ENCODE results near the gene FKBP2.

FKBP2 gene

DNA sequence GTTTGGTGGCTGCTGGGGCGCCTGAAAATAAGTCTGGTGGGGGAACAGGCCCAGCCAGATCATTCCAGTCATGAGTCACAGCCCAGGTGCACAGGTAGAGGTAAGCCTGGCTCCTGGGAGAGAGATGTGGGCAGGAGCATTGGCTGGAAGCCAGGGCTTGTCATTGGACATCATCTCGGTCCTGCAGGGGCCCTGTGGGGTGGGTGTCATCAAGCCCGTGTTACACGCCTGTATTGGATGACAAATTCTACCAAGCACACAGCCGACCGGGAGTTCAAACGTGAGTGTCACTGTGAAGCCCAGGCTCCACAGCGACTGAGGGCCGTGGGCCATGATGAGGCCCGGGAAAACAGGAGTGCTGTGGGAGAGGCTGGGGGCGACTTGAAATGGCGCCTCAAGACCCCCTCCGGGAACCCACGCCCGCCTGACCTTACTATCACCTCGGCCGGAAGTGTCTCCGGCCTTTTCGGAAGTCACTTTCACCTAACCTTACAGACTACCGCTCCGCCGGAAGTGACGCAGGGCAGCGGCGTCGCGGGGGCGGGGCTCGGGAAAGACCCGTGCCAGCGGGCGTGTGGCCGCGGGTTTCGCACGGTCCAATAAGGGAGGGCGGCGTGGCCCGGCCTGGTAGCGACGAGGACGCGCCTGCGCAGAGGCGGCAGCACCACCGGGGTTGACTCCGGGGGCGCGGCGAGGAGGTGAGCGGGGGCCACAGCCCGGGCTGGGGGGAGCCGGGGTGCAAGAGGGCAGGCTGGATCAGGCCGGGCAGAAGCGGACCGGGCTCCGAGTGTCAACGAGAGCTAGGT lies at the start of gene FKBP2:
Gene FKBP2 (plus strand): TSS at position 661 of the 806 bp plus-strand sequence. CDS start 1,293 bp downstream, outside the sequence.
- Mint-ChIP-seq H3K27me3 (no peaks in the 10 kb centered on the region), H3K27ac (peak within 1 kb of the TSS; percentile 99), H3K36me3 (ENCODE audit: low read depth) (peaks cover 85% of the 10 kb centered on the region), H3K4me3 (peak within 1 kb of the TSS; percentile 83), H3K4me1 (ENCODE audit: low read depth) (peaks cover 83% of the 10 kb centered on the region), H3K9me3 (no peaks in the 10 kb centered on the region)
- intact Hi-C loops (cut with micrococcal nuclease), result loop anchor here (1.0 to 2.0 kb wide), 3 partner anchors 14 to 65 kb away; partner anchors contain the start of genes ESRRA, NUDT22 and TRPT1

DNA sequence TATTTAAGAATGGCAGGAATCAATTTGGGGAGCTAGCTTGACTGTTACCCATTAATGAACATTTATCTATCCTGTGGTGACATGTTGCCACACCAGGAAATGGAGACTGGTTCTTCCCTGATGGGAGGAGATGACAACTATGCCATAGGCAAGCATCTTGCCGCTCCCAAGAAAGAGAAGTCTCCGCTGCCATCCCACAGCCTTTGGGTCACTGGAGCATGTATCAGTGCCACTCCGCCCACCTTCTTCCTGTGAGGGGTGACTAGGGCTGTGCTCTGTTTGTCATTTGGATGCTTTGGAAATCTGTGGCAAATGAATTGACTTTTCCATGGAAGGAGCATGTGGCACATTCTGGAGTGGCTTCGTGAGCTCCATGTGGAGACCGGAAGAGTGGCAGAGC lies 48.5 kb upstream of the FKBP2 start:
- no peak overlapping the region for H3K4me3 Mint-ChIP-seq
- no peaks in the 10 kb centered on the region for H3K9me3 Mint-ChIP-seq
- H3K4me1 Mint-ChIP-seq (ENCODE audit: low read depth), result peaks cover 38% of the 10 kb centered on the region
- H3K36me3 Mint-ChIP-seq (ENCODE audit: low read depth), result peaks cover 82% of the 10 kb centered on the region
- no peak overlapping the region for H3K27ac Mint-ChIP-seq
- no peaks in the 10 kb centered on the region for H3K27me3 Mint-ChIP-seq
- intact Hi-C loops (cut with micrococcal nuclease), result no loop called here

DNA sequence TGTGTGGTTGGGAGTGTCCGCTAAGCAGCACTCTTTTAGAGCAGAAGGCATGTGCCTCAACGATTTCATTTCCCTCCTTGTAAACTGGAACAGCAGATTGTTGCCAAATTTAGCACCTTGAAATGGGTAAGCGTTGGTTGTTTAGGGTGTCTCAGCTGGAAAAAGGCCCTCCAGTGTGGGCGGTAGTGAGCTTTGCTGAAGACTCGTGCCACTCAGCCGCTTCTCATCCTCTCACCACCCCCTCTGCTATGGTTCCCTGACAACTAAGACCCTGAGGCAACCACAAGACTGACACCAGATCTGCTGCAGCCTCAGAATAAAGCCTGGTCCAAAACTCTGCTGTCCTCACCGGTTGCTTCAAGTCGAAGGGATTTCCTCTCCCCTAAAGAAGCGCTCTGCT lies 44.3 kb upstream of the FKBP2 start:
- peaks cover 41% of the 10 kb centered on the region for H3K4me1 Mint-ChIP-seq (ENCODE audit: low read depth)
- no peak overlapping the region for H3K4me3 Mint-ChIP-seq
- intact Hi-C loops (cut with micrococcal nuclease), result no loop called here
- H3K9me3 Mint-ChIP-seq, result no peaks in the 10 kb centered on the region
- H3K27ac Mint-ChIP-seq, result no peak overlapping the region
- peaks cover 94% of the 10 kb centered on the region for H3K36me3 Mint-ChIP-seq (ENCODE audit: low read depth)
- H3K27me3 Mint-ChIP-seq, result no peaks in the 10 kb centered on the region

- intact Hi-C loops (cut with micrococcal nuclease), result no loop called here
- Mint-ChIP-seq H3K4me1 (ENCODE audit: low read depth) (peaks cover 37% of the 10 kb centered on the region), H3K27me3 (no peaks in the 10 kb centered on the region), H3K9me3 (no peaks in the 10 kb centered on the region), H3K36me3 (ENCODE audit: low read depth) (peaks cover 100% of the 10 kb centered on the region), H3K27ac (no peak overlapping the region), H3K4me3 (no peak overlapping the region)
These were observed 42.4 kb upstream of the FKBP2 start for GRCh38 chr11:64198511-64198910.

DNA sequence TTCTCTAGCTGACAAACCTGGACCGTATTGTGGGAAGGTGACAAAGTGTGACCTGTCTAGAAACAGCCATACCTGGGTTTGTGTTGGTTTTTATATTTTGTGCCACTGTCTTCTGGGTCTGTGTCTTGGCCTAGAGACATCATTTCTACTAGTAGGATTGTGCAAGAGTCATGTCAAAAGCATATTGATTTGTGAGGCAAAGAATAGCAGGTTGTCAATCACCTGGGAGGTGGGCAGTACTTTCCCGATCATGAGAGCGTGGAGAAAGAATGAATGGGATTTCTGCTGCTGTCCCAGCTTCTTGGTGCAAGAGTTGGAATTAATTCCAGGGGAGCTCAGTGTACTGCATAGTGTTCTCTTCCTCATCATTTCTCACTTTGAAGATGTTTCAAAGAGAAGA lies 39.4 kb upstream of the FKBP2 start:
- no peaks in the 10 kb centered on the region for H3K9me3 Mint-ChIP-seq

DNA sequence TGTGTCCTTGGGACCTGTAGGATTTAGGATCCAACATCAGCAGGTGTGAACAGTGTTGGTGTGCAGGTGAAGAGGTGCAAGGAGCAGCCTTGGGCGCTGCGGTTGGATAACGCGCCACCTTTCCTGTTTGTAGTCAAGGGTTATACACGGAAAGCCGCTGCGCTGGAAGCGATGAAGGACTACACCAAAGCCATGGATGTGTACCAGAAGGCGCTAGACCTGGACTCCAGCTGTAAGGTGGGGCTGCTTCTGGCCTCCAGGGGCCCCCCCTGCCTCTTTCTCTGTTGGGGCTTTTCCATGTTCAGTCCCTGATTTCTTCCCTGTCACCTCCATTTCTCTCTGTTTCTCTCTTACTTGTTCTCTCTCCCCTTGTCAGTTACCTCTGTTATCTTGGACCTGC lies 37.9 kb upstream of the FKBP2 start:
- Mint-ChIP-seq H3K27me3 (no peaks in the 10 kb centered on the region), H3K36me3 (ENCODE audit: low read depth) (peaks cover 85% of the 10 kb centered on the region), H3K9me3 (no peaks in the 10 kb centered on the region), H3K4me3 (no peak overlapping the region), H3K4me1 (ENCODE audit: low read depth) (peaks cover 60% of the 10 kb centered on the region), H3K27ac (peak overlapping the region; percentile 91)
- intact Hi-C loops (cut with micrococcal nuclease), result no loop called here

More for the DNA sequence above, 39.4 kb upstream of the FKBP2 start:
- Mint-ChIP-seq H3K4me1 (ENCODE audit: low read depth) (peaks cover 62% of the 10 kb centered on the region), H3K4me3 (no peak overlapping the region), H3K36me3 (ENCODE audit: low read depth) (peaks cover 85% of the 10 kb centered on the region), H3K27ac (peak overlapping the region; percentile 64), H3K27me3 (no peaks in the 10 kb centered on the region)
- intact Hi-C loops (cut with micrococcal nuclease), result no loop called here

- Mint-ChIP-seq H3K9me3 (no peaks in the 10 kb centered on the region), H3K4me1 (ENCODE audit: low read depth) (peaks cover 65% of the 10 kb centered on the region), H3K36me3 (ENCODE audit: low read depth) (peaks cover 85% of the 10 kb centered on the region), H3K27ac (peak overlapping the region; percentile 91), H3K27me3 (no peaks in the 10 kb centered on the region), H3K4me3 (no peak overlapping the region)
- intact Hi-C loops (cut with micrococcal nuclease), result loop anchor here (1.0 kb wide), 1 partner anchor 101 kb away; no protein-coding TSS in a partner anchor
These were observed 37.3 kb upstream of the FKBP2 start for GRCh38 chr11:64203421-64204079.

DNA sequence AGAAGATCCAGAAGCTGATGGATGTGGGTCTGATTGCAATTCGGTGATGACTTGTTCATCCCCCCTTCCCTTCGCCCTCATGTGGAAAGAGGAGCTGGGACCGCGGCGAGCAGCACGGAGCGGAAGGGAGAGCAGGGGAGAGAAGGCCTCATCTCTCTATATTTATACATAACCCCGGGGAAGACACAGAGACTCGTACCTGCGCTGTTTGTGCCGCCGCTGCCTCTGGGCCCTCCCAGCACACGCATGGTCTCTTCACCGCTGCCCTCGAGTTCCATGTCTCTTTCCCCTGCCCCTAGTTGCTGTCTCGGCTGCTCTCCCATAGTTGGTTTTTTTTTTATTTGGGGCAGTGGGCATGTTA lies 36.8 kb upstream of the FKBP2 start:
- Mint-ChIP-seq H3K4me3 (peak overlapping the region; percentile 8), H3K36me3 (ENCODE audit: low read depth) (peaks cover 85% of the 10 kb centered on the region)
- intact Hi-C loops (cut with micrococcal nuclease), result loop anchor here (1.0 kb wide), 1 partner anchor 100 kb away; no protein-coding TSS in a partner anchor

GRCh38 chr11:64204464-64204989 lies 36.4 kb upstream of the FKBP2 start:
- Mint-ChIP-seq H3K36me3 (ENCODE audit: low read depth) (peaks cover 85% of the 10 kb centered on the region), H3K27ac (peak overlapping the region; percentile 91), H3K4me3 (peak overlapping the region; percentile 8), H3K27me3 (no peaks in the 10 kb centered on the region), H3K4me1 (ENCODE audit: low read depth) (peaks cover 75% of the 10 kb centered on the region), H3K9me3 (no peaks in the 10 kb centered on the region)
- intact Hi-C loops (cut with micrococcal nuclease), result loop anchor here (1.0 kb wide), 1 partner anchor 100 kb away; no protein-coding TSS in a partner anchor

More for the DNA sequence above, 36.8 kb upstream of the FKBP2 start:
- Mint-ChIP-seq H3K27me3 (no peaks in the 10 kb centered on the region), H3K27ac (peak overlapping the region; percentile 91), H3K4me1 (ENCODE audit: low read depth) (peaks cover 70% of the 10 kb centered on the region), H3K9me3 (no peaks in the 10 kb centered on the region)

GRCh38 chr11:64206457-64207255 lies 34.2 kb upstream of the FKBP2 start, which contains the start of gene FERMT3:
FERMT3 (plus strand) TSS chr11:64206721; CDS start chr11:64207365, 644 bp downstream.
- Mint-ChIP-seq H3K27me3 (no peaks in the 10 kb centered on the region), H3K27ac (peak within 1 kb of the TSS; percentile 91), H3K4me1 (ENCODE audit: low read depth) (peaks cover 77% of the 10 kb centered on the region), H3K9me3 (no peaks in the 10 kb centered on the region), H3K4me3 (peak within 1 kb of the TSS; percentile 92), H3K36me3 (ENCODE audit: low read depth) (peaks cover 85% of the 10 kb centered on the region)
- intact Hi-C loops (cut with micrococcal nuclease), result loop anchor here (2.0 kb wide), 1 partner anchor 62 kb away; no protein-coding TSS in a partner anchor

GRCh38 chr11:64207256-64208085 lies 33.4 kb upstream of the FKBP2 start:
- intact Hi-C loops (cut with micrococcal nuclease), result loop anchor here (2.0 kb wide), 1 partner anchor 61 kb away; no protein-coding TSS in a partner anchor
- H3K4me1 Mint-ChIP-seq (ENCODE audit: low read depth), result peaks cover 84% of the 10 kb centered on the region
- H3K27me3 Mint-ChIP-seq, result no peaks in the 10 kb centered on the region
- H3K4me3 Mint-ChIP-seq, result peak overlapping the region; percentile 92
- peak overlapping the region; percentile 91 for H3K27ac Mint-ChIP-seq
- H3K36me3 Mint-ChIP-seq (ENCODE audit: low read depth), result peaks cover 85% of the 10 kb centered on the region
- no peaks in the 10 kb centered on the region for H3K9me3 Mint-ChIP-seq

DNA sequence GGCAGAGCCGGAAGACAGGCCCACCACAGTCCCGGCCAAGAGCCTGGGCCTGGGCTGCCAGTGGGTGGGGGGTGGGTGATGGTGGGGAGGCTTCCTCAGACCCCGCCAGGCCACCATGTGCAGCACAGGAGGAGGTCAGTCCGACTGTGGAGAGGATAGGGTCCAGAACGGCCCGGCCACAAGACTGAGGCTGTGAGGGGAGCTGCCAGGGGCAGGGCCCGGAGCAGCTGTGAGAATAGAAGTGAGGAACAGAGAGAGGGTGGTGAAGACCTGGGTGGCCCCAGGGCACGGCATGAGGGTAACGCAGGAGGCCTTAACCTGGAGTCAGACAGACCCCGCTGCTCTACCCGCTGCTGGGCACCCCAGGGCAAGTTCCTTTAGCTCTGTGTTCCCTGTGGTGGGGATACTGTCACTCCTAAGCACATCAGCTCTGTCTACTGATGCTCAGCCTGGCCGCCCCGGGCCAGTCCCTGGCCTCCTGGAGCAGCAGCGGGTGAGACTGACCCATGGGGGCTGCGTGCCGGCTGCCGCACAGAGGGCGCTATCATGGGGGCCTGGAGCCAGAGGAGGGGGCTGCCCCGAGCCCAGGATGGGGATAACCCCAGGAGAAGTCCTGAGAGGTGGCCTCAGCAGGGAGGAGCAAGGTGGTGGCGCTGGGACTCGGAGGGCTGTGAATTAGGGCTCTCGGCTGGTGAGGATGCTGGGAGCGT lies 32.7 kb upstream of the FKBP2 start:
- no peaks in the 10 kb centered on the region for H3K27me3 Mint-ChIP-seq
- peaks cover 85% of the 10 kb centered on the region for H3K36me3 Mint-ChIP-seq (ENCODE audit: low read depth)
- peaks cover 83% of the 10 kb centered on the region for H3K4me1 Mint-ChIP-seq (ENCODE audit: low read depth)
- H3K4me3 Mint-ChIP-seq, result peak overlapping the region; percentile 92
- no peaks in the 10 kb centered on the region for H3K9me3 Mint-ChIP-seq
- H3K27ac Mint-ChIP-seq, result peak overlapping the region; percentile 91
- intact Hi-C loops (cut with micrococcal nuclease), result no loop called here
